ENCODE measurements around the gene CCSER1.

DNA sequence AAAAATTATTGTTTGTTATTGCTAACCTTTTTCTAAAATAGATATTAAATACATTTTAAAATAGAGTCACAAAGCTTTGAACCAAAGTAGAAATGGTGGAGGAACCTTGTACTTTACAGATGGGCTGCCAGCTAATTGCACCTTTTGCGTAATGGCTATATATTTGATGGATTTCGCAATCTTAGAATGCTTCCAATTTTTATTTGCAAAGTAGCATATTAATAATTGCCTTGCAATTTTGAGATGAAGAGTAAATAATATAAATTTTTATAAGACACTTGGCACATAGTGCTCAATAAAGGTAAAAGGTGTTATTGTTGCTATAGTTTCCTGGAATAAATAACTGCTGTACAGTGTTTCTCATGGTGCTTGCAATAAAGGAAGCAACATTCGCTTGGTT is 533.5 kb downstream of the CCSER1 start:
- TF ChIP-seq, protein P1, sequence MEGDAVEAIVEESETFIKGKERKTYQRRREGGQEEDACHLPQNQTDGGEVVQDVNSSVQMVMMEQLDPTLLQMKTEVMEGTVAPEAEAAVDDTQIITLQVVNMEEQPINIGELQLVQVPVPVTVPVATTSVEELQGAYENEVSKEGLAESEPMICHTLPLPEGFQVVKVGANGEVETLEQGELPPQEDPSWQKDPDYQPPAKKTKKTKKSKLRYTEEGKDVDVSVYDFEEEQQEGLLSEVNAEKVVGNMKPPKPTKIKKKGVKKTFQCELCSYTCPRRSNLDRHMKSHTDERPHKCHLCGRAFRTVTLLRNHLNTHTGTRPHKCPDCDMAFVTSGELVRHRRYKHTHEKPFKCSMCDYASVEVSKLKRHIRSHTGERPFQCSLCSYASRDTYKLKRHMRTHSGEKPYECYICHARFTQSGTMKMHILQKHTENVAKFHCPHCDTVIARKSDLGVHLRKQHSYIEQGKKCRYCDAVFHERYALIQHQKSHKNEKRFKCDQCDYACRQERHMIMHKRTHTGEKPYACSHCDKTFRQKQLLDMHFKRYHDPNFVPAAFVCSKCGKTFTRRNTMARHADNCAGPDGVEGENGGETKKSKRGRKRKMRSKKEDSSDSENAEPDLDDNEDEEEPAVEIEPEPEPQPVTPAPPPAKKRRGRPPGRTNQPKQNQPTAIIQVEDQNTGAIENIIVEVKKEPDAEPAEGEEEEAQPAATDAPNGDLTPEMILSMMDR (IDR thresholded peaks at IDR 0.05 in 8 of 11, conservative IDR thresholded peaks at IDR 0.05 in 3 of 11) = no peak
- TF ChIP-seq POLR2A (IDR thresholded peaks at IDR 0.05) = no peak
